WERI-Rb-1 (cell line): ENCODE data around the gene KRT35.

Source experiments
- DNase-seq: peaks from one replicate; pipeline ENCODE4 v3.0.0-alpha.2; 2020
- H3K27ac ChIP-seq: fragments of 250-450 bp; sonication (Bioruptor Pico); 2 replicates; pipeline ENCODE4 v1.5.1; 2020; ENCODE audit warnings: mild to moderate bottlenecking, moderate library complexity
- H3K27me3 ChIP-seq: fragments of 250-450 bp; sonication (Bioruptor Pico); 2 replicates; pipeline ENCODE4 v1.5.1; 2021; ENCODE audit warnings: mild to moderate bottlenecking, low read depth, moderate library complexity; ENCODE audit not compliant: insufficient read depth, severe bottlenecking
- H3K36me3 ChIP-seq: fragments of 250-450 bp; sonication (Bioruptor Pico); 2 replicates; pipeline ENCODE4 v1.5.1; 2020; ENCODE audit warnings: mild to moderate bottlenecking, moderate library complexity
- H3K4me3 ChIP-seq: 2 replicates; pipeline ENCODE4 v1.5.1; 2011; ENCODE audit warnings: low read depth, mild to moderate bottlenecking, control low read depth, low read length
- H3K9me3 ChIP-seq: fragments of 250-450 bp; sonication (Bioruptor Pico); 2 replicates; pipeline ENCODE4 v1.5.1; 2021; ENCODE audit warnings: mild to moderate bottlenecking, moderate library complexity; ENCODE audit not compliant: severe bottlenecking
- TF ChIP-seq, protein P1 (sequence below): IDR thresholded peaks from 2 replicates; pipeline ENCODE4 v1.5.1; 2011; ENCODE audit warnings: low read depth, mild to moderate bottlenecking, control low read depth, inconsistent platforms, low read length

KRT35 gene

DNA sequence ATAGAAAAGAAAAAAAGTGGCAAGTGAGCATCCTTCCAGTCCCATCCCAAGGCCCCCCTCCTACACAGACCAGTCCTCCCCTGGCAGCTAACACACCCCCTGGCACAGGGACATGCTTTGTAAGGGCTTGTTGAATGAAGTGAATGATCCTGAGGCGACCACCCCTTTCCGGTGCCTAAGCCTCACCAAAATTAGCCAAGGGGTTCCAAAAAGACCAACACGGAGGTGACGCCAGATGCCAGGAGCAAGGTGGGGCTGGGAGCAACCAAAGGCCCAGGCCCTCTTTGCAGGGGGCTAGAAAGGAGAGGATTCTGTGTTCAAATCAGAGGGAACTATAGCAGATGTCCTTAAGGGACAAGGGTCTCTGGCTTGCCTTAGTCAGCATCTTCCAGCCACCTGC lies 5.5 kb downstream of the KRT35 start:
- Histone ChIP-seq H3K36me3 (no peaks in the 10 kb centered on the region), H3K4me3 (no peak overlapping the region), H3K27ac (no peak overlapping the region), H3K9me3 (peaks cover 16% of the 10 kb centered on the region), H3K27me3 (peaks cover 100% of the 10 kb centered on the region)
- DNase-seq: no peak
- TF ChIP-seq, protein P1, sequence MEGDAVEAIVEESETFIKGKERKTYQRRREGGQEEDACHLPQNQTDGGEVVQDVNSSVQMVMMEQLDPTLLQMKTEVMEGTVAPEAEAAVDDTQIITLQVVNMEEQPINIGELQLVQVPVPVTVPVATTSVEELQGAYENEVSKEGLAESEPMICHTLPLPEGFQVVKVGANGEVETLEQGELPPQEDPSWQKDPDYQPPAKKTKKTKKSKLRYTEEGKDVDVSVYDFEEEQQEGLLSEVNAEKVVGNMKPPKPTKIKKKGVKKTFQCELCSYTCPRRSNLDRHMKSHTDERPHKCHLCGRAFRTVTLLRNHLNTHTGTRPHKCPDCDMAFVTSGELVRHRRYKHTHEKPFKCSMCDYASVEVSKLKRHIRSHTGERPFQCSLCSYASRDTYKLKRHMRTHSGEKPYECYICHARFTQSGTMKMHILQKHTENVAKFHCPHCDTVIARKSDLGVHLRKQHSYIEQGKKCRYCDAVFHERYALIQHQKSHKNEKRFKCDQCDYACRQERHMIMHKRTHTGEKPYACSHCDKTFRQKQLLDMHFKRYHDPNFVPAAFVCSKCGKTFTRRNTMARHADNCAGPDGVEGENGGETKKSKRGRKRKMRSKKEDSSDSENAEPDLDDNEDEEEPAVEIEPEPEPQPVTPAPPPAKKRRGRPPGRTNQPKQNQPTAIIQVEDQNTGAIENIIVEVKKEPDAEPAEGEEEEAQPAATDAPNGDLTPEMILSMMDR: no peak

DNA sequence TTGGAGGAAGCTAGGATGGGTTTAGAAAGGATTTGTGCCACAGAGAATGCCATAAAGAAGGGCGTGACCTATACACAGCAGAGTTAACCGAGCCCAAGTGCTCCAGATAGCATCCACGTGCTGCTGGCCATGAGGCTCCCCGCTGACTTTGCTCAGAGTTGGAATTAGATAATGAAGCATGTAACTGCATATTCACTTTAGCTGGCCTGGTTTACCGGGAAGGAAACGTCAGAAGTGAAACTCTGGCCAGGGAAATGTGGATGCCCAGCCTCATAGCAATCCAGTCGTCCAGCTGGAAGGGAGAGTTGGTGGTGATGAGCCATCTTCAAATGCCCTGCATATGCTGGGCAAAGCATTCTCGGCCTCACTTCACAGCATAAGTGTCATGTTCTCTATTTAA lies 6.1 kb downstream of the KRT35 start:
- Histone ChIP-seq H3K27ac (no peak overlapping the region), H3K9me3 (peaks cover 16% of the 10 kb centered on the region), H3K36me3 (no peaks in the 10 kb centered on the region), H3K4me3 (no peak overlapping the region), H3K27me3 (peaks cover 97% of the 10 kb centered on the region)
- DNase-seq: no peak
- TF ChIP-seq, protein P1: no peak

DNA sequence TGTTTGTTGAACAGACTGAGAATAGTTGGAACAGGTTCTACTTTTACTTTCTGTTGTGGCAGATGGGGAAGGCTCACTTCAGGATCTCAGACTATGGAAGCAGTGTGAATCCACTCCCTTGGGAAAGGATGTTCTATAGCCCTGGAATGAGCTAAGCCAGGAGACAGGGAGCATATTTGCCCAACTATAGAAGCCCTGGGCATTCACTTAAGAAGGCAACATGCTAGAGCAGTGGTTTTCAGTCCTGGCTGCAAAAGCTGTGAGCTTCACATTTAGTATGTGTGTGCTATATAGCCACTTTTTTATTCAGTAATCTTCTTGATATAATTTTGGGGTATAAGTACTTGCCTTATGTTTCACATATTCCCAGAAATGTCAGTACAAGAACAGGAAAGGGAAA lies 12.6 kb downstream of the KRT35 start:
- TF ChIP-seq, protein P1: no peak
- Histone ChIP-seq H3K4me3 (no peak overlapping the region), H3K9me3 (peaks cover 36% of the 10 kb centered on the region), H3K27ac (no peak overlapping the region), H3K27me3 (peaks cover 95% of the 10 kb centered on the region), H3K36me3 (no peaks in the 10 kb centered on the region)
- DNase-seq: no peak

DNA sequence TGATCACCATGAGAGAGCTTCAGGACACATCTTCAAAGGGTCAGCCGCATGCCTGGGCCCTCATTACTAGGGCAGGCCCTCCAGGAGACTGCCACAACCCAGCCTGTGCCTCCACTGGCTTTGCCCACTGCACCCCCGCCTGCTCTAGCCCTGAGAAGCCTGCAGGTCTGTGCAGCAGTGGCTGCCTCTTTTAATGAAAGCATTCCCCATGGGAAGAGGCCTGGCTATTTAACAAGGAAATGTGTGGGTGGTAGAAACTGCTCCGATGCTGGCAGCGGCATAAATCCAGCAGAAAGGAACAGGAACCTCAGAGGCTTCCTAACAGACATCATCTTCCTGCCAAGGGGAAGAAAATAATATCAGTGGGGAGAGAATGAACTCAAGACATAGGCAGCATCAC lies 13.4 kb downstream of the KRT35 start:
- peaks cover 95% of the 10 kb centered on the region for H3K27me3 ChIP-seq
- H3K4me3 ChIP-seq: no peak overlapping the region
- DNase-seq: no peak
- no peak overlapping the region for H3K27ac ChIP-seq
- H3K9me3 ChIP-seq: peaks cover 33% of the 10 kb centered on the region
- H3K36me3 ChIP-seq: no peaks in the 10 kb centered on the region
- TF ChIP-seq, protein P1: no peak

DNA sequence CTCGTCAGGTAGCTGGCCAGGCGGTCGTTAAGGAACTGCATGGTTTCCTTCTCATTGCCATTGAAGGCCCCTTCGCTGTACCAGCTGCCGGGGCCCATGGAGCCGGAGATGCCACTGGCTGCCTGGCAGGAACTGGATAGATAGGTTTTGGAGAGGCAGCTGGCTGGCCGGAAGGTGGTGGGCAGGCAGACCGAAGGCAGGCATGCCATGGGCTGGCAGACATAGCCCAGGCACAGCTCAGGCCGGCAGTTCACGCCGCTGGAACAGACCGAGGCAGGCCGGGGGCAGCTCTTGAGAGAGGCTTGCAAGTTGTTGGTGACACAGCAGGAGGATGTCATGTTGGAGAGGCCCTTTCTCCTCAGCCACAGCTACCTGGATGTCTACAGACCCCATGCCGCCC lies 14.0 kb downstream of the KRT35 start, which contains the start of gene KRT32:
Gene KRT32 (minus strand): TSS at position 399 of the 400 bp plus-strand sequence. CDS start 61 bp downstream, at position 338.
- Histone ChIP-seq H3K36me3 (no peaks in the 10 kb centered on the region), H3K27ac (no peak within 1 kb of the TSS), H3K9me3 (peaks cover 30% of the 10 kb centered on the region), H3K27me3 (peaks cover 95% of the 10 kb centered on the region), H3K4me3 (no peak within 1 kb of the TSS)
- no peak for DNase-seq
- TF ChIP-seq, protein P1: no peak

DNA sequence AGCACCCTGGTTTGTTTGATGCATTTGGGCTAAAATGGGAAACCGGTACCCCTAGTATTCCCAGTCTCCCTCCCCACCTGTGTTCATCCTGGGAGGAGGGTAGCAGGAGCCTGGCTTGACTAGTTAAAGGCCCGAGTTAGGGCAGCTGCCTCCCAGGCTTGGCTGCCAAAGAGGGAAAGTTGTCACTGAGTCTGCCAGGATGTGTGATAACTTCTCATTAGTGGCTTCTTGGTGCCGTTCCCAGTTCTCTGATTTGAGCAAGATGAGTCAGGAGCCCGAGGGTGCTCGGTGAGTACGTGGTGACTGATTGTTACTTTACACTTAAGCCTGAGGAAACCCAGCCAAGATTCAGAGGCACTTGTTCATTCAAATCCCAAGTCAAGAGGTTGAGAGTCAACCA lies 16.3 kb downstream of the KRT35 start:
- H3K36me3 ChIP-seq: no peaks in the 10 kb centered on the region
- H3K27ac ChIP-seq: no peak overlapping the region
- TF ChIP-seq, protein P1: no peak
- H3K4me3 ChIP-seq: no peak overlapping the region
- peaks cover 19% of the 10 kb centered on the region for H3K9me3 ChIP-seq
- peaks cover 99% of the 10 kb centered on the region for H3K27me3 ChIP-seq
- no peak for DNase-seq
